Measurements from ENCODE around the gene NBEA. TPM values are rescaled to one million over a fixed set of nuclear protein-coding genes. Genes with fewer than 3 reads are reported as not detected.

NBEA gene
- total RNA-seq, 6 experiments from 2014 or later = 5.6 to 9.6 (median 6.9) TPM

DNA sequence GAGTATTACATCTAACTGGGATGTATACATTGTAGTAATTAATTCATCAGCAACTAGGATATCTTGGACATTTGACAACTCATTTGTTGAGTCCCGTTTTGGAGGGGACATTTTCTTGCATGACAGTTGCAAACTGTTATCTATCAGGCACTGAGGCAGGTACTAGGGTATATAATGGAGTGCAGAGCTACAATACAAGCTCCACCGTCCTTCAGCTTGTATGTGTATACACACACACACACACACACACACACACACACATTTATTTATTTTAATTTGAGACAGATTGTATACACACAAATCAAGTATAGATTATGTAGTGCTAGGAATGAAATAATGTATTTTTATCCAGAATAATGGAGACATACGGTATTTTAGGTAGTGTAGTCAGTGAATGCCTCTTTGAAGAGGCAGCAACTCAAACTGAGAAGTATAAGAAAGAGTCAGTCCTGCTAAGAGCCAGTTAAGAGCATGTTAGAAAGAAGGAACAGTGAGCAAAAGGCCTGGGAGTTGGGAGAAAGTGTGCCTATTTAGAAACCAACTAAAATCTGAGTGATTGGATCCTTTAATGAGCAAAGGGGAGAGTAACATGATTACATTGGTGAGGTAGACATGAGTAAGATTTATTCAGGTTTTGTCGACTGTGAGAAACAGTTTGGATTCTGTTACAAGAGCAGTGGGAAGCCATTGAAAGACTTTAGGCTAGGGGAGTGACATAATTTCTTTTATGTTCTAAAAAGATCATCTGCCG lies 74.5 kb downstream of the NBEA start:
- no peaks in the 10 kb centered on the region for H3K27me3 Mint-ChIP-seq (ENCODE audit: insufficient read depth)
- TF ChIP-seq, protein P1, sequence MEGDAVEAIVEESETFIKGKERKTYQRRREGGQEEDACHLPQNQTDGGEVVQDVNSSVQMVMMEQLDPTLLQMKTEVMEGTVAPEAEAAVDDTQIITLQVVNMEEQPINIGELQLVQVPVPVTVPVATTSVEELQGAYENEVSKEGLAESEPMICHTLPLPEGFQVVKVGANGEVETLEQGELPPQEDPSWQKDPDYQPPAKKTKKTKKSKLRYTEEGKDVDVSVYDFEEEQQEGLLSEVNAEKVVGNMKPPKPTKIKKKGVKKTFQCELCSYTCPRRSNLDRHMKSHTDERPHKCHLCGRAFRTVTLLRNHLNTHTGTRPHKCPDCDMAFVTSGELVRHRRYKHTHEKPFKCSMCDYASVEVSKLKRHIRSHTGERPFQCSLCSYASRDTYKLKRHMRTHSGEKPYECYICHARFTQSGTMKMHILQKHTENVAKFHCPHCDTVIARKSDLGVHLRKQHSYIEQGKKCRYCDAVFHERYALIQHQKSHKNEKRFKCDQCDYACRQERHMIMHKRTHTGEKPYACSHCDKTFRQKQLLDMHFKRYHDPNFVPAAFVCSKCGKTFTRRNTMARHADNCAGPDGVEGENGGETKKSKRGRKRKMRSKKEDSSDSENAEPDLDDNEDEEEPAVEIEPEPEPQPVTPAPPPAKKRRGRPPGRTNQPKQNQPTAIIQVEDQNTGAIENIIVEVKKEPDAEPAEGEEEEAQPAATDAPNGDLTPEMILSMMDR (IDR thresholded peaks at IDR 0.05) = no peak
- no peak overlapping the region for H3K4me3 Mint-ChIP-seq
- no peaks in the 10 kb centered on the region for H3K4me1 Mint-ChIP-seq (ENCODE audit: low read depth)
- H3K36me3 Mint-ChIP-seq (ENCODE audit: low read depth) = no peaks in the 10 kb centered on the region
- no peak for DNase-seq
- H3K27ac Mint-ChIP-seq = no peak overlapping the region
- H3K9me3 Mint-ChIP-seq = peaks cover 5% of the 10 kb centered on the region; the same call in 1 of the 2 replicates

- H3K4me1 Mint-ChIP-seq (ENCODE audit: low read depth) = no peaks in the 10 kb centered on the region
- TF ChIP-seq, protein P1 (IDR thresholded peaks at IDR 0.05) = no peak
- H3K9me3 Mint-ChIP-seq = peaks cover 5% of the 10 kb centered on the region; the same call in 1 of the 2 replicates
- H3K27me3 Mint-ChIP-seq (ENCODE audit: insufficient read depth) = no peaks in the 10 kb centered on the region
- H3K36me3 Mint-ChIP-seq (ENCODE audit: low read depth) = no peaks in the 10 kb centered on the region; the same call in 1 of the 2 replicates
- no peak overlapping the region for H3K4me3 Mint-ChIP-seq
- no peak for DNase-seq
- no peak overlapping the region for H3K27ac Mint-ChIP-seq
Observed at GRCh38 chr13:35025314-35025713, 83.2 kb downstream of the NBEA start.

- no peaks in the 10 kb centered on the region; the same call in 1 of the 2 replicates for H3K36me3 Mint-ChIP-seq (ENCODE audit: low read depth)
- H3K9me3 Mint-ChIP-seq = peaks cover 21% of the 10 kb centered on the region
Observed at GRCh38 chr13:35028338-35028867, 86.3 kb downstream of the NBEA start.

GRCh38 chr13:35039012-35039411 lies 96.9 kb downstream of the NBEA start:
- no peak overlapping the region for H3K4me3 Mint-ChIP-seq
- TF ChIP-seq, protein P1 (IDR thresholded peaks at IDR 0.05) = no peak

More at GRCh38 chr13:35028338-35028867, 86.3 kb downstream of the NBEA start:
- DNase-seq = no peak
- Mint-ChIP-seq H3K27ac (no peak overlapping the region), H3K4me1 (ENCODE audit: low read depth) (no peaks in the 10 kb centered on the region), H3K4me3 (no peak overlapping the region), H3K27me3 (ENCODE audit: insufficient read depth) (no peaks in the 10 kb centered on the region)
- TF ChIP-seq, protein P1 (IDR thresholded peaks at IDR 0.05) = no peak

DNA sequence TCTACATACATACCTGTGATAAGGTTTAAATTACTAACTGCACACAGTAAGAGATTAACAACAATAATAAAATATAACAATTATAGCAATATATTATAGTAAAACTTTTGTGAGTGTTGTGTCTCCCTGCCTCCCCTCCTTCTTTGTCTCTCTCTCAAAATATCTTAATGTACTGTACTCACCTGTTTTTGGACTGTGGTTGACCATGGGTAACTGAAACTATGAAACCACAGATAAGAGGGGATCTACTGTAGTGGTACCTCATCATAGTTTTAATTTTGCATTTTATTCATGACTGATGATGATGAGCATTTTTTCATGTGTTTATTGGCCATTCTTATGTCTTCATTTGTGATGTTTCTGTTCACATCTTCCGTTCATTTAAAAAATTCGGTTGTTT lies 104.5 kb downstream of the NBEA start:
- Mint-ChIP-seq H3K4me1 (ENCODE audit: low read depth) (no peaks in the 10 kb centered on the region), H3K27ac (no peak overlapping the region), H3K27me3 (ENCODE audit: insufficient read depth) (no peaks in the 10 kb centered on the region), H3K9me3 (no peaks in the 10 kb centered on the region), H3K36me3 (ENCODE audit: low read depth) (no peaks in the 10 kb centered on the region), H3K4me3 (no peak overlapping the region)
- TF ChIP-seq, protein P1 (IDR thresholded peaks at IDR 0.05) = no peak
- DNase-seq = no peak

More at GRCh38 chr13:35039012-35039411, 96.9 kb downstream of the NBEA start:
- no peak for DNase-seq
- Mint-ChIP-seq H3K9me3 (peaks cover 10% of the 10 kb centered on the region), H3K27ac (no peak overlapping the region), H3K36me3 (ENCODE audit: low read depth) (peaks cover 5% of the 10 kb centered on the region; the same call in 1 of the 2 replicates), H3K4me1 (ENCODE audit: low read depth) (no peaks in the 10 kb centered on the region), H3K27me3 (ENCODE audit: insufficient read depth) (peaks cover 2% of the 10 kb centered on the region; the same call in 1 of the 2 replicates)

All from HFFc6 (cell line).